Prostate gland (tissue), 2 donors: ENCODE results near the gene RTF2. TPM values are rescaled to one million over a fixed set of nuclear protein-coding genes. Genes with fewer than 3 reads are reported as not detected.
"Not testable (repeated sequence)": the region's sequence is repeated elsewhere in the genome, so short reads cannot be mapped to it uniquely, and the experiment has no call there.

Experiments used
- DNase-seq: peaks from one replicate; pipeline ENCODE4 v3.0.0-alpha.2; 2019; ENCODE audit warnings: low spot score
- H3K27ac ChIP-seq, 2 donors: fragments of 200-600 bp; sonication (generic); 2 replicates each; pipeline ENCODE4 v1.5.1; 2017 to 2019
- H3K27me3 ChIP-seq: fragments of 200-600 bp; sonication (generic); replicated peaks from 2 replicates; pipeline ENCODE4 v1.5.1; 2019; ENCODE audit not compliant: insufficient read depth
- H3K36me3 ChIP-seq, 2 donors: fragments of 200-600 bp; sonication (generic); 1 replicate in 1 of 2; 2 replicates in 1 of 2; pipeline versions ENCODE4 v1.5.1 to v1.8.1; 2017 to 2019
- H3K4me1 ChIP-seq: fragments of 200-600 bp; sonication (generic); replicated peaks from 2 replicates; pipeline ENCODE4 v1.5.1; 2019
- H3K4me3 ChIP-seq, 2 donors: fragments of 200-600 bp; sonication (generic); 2 replicates each; pipeline ENCODE4 v1.5.1; 2017 to 2019
- H3K9me3 ChIP-seq: fragments of 200-600 bp; sonication (generic); 2 replicates; pipeline ENCODE4 v1.5.1; 2017
- CTCF ChIP-seq, 4 experiments: fragments of 200-600 bp in 2 of 4; fragments of 450-650 bp in 2 of 4; sonication (generic) in 2 of 4; IDR thresholded peaks; 1 replicate in 3 of 4; 2 replicates in 1 of 4; pipeline ENCODE4 v1.5.1; 2016 to 2019; ENCODE audit warnings: antibody characterized with exemption in 4 of 4, mild to moderate bottlenecking in 2 of 4, moderate library complexity in 2 of 4
- POLR2A ChIP-seq: fragments of 450-650 bp; IDR thresholded peaks from one replicate; pipeline ENCODE4 v1.6.1; 2016; ENCODE audit warnings: antibody characterized with exemption, mild to moderate bottlenecking
- POLR2AphosphoS5 ChIP-seq: sonication (generic); formaldehyde crosslinking; IDR thresholded peaks from one replicate; pipeline ENCODE4 v1.6.1; 2017; ENCODE audit warnings: antibody characterized with exemption
- WGBS: methylation state at CpG from one replicate; pipeline ENCODE4 v1.1.5; 2018; 5-methylcytosine and 5-hydroxymethylcytosine counted together
- intact Hi-C: fragments of 100-400 bp; cut with DNase I; formaldehyde crosslinking; loops from one replicate; pipeline ENCODE4 v1.14.2; 2022
- total RNA-seq, 2 donors: library from RNA; depleted of rRNA; stranded (reverse); fragments of >200 nt; gene quantifications; one replicate each; pipeline ENCODE4 v1.1.0, GENCODE V29; 2016

RTF2 gene
- total RNA-seq, 2 donors from 2014 or later, result 71.3 to 81.7 TPM

- no peaks in the 10 kb centered on the region for H3K4me1 ChIP-seq
- no peaks in the 10 kb centered on the region for H3K9me3 ChIP-seq
- no peak overlapping the region for H3K4me3 ChIP-seq
- no peak for DNase-seq
- H3K36me3 ChIP-seq, result no peaks in the 10 kb centered on the region
- 61% methylated on average over 9 of the region's 9 CpGs for WGBS
- TF ChIP-seq POLR2AphosphoS5, result no peak
- no peak for TF ChIP-seq CTCF (IDR thresholded peaks at IDR 0.05)
- no peak for TF ChIP-seq POLR2A
- intact Hi-C loops, result no loop called here
- no peaks in the 10 kb centered on the region for H3K27me3 ChIP-seq
- no peak overlapping the region for H3K27ac ChIP-seq
These were observed 74.1 kb downstream of the RTF2 start for GRCh38 chr20:56542489-56543030.

GRCh38 chr20:56551571-56551970 lies 83.1 kb downstream of the RTF2 start:
- DNase-seq, result no peak
- Histone ChIP-seq H3K4me1 (no peaks in the 10 kb centered on the region), H3K4me3 (no peak overlapping the region), H3K36me3 (no peaks in the 10 kb centered on the region), H3K27me3 (no peaks in the 10 kb centered on the region), H3K9me3 (no peaks in the 10 kb centered on the region), H3K27ac (no peak overlapping the region)
- TF ChIP-seq CTCF (IDR thresholded peaks at IDR 0.05), result no peak
- TF ChIP-seq POLR2A, result no peak
- no peak for TF ChIP-seq POLR2AphosphoS5
- intact Hi-C loops, result loop anchor here (5.0 kb wide), 2 partner anchors 511 to 796 kb away; no protein-coding TSS in a partner anchor
- WGBS, result 89% methylated on average over 8 of the region's 8 CpGs

- no peak for DNase-seq
- intact Hi-C loops, result loop anchor here (5.0 kb wide), 2 partner anchors 509 to 794 kb away; no protein-coding TSS in a partner anchor
- no peak overlapping the region for H3K4me3 ChIP-seq
- no peaks in the 10 kb centered on the region for H3K9me3 ChIP-seq
- 90% methylated on average over 8 of the region's 8 CpGs for WGBS
- TF ChIP-seq POLR2A (no peak), CTCF (IDR thresholded peaks at IDR 0.05) (no peak), POLR2AphosphoS5 (no peak)
- no peaks in the 10 kb centered on the region for H3K27me3 ChIP-seq
- no peak overlapping the region for H3K27ac ChIP-seq
- H3K36me3 ChIP-seq, result no peaks in the 10 kb centered on the region
- no peaks in the 10 kb centered on the region for H3K4me1 ChIP-seq
These were observed 84.6 kb downstream of the RTF2 start for GRCh38 chr20:56552911-56553629.

- 12% methylated on average over 4 of the region's 4 CpGs for WGBS
- Histone ChIP-seq H3K4me3 (no peak overlapping the region), H3K9me3 (no peaks in the 10 kb centered on the region), H3K27ac (no peak overlapping the region), H3K4me1 (no peaks in the 10 kb centered on the region), H3K36me3 (no peaks in the 10 kb centered on the region), H3K27me3 (no peaks in the 10 kb centered on the region)
- intact Hi-C loops, result loop anchor here (5.0 kb wide), 2 partner anchors 507 to 792 kb away; no protein-coding TSS in a partner anchor
- peak; percentile 43 for DNase-seq
- TF ChIP-seq CTCF (IDR thresholded peaks at IDR 0.05) (peak in 1 of 4 experiments; percentile 33), POLR2A (no peak), POLR2AphosphoS5 (peak; percentile 74)
These were observed 86.4 kb downstream of the RTF2 start for GRCh38 chr20:56554869-56555268.

GRCh38 chr20:56558968-56559367 lies 90.5 kb downstream of the RTF2 start:
- no peaks in the 10 kb centered on the region for H3K4me1 ChIP-seq
- DNase-seq, result no peak
- 27% methylated on average over 6 of the region's 6 CpGs for WGBS
- H3K27me3 ChIP-seq, result no peaks in the 10 kb centered on the region
- no peaks in the 10 kb centered on the region for H3K9me3 ChIP-seq
- H3K27ac ChIP-seq, result no peak overlapping the region
- H3K4me3 ChIP-seq, result no peak overlapping the region
- intact Hi-C loops, result no loop called here
- H3K36me3 ChIP-seq, result no peaks in the 10 kb centered on the region
- no peak for TF ChIP-seq POLR2AphosphoS5
- no peak for TF ChIP-seq POLR2A
- TF ChIP-seq CTCF (IDR thresholded peaks at IDR 0.05), result no peak

GRCh38 chr20:56564526-56564925 lies 96.1 kb downstream of the RTF2 start:
- H3K4me1 ChIP-seq, H3K4me3 ChIP-seq, H3K27ac ChIP-seq, H3K27me3 ChIP-seq, H3K36me3 ChIP-seq, H3K9me3 ChIP-seq, intact Hi-C loops, DNase-seq: not testable (repeated sequence)
- 85% methylated on average over 6 of the region's 6 CpGs for WGBS
